ENCODE measurements around the gene NHLH1. TPM values are rescaled to one million over a fixed set of nuclear protein-coding genes. Genes with fewer than 3 reads are reported as not detected.

NHLH1 gene
- total and polyA plus RNA-seq, 10 of the 15 experiments (the other 5 are each of a cell fraction or from before 2014, with no cell fraction given) = 0.22 to 0.98 (median 0.43) TPM; not detected in 1

DNA sequence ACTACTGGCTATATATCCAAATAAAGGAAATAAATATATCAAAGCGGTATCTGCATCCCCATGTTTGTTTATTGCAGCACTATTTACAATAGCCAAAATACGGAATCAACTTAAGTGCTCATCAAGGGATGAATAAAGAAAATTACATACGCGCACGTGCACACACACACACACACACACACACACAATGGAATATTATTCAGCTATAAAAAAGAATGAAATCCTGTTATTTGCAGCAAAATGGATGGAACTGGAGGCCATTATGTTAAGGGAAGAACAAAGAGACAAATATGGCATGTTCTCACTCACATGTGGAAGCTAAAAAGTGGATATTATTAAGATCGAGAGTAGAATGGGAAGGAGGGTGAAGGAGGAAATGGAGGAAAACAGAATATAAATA lies 44.0 kb upstream of the NHLH1 start:
- intact Hi-C loops (cut with micrococcal nuclease; ENCODE audit: unreplicated experiment) = no loop called here
- CTCF ChIA-PET = no interaction called here
- WGBS (ENCODE audit: insufficient coverage, insufficient replicate concordance, low lambda C conversion rate, missing lambda C conversion rate) = 94% methylated on average over 6 of the region's 6 CpGs

DNA sequence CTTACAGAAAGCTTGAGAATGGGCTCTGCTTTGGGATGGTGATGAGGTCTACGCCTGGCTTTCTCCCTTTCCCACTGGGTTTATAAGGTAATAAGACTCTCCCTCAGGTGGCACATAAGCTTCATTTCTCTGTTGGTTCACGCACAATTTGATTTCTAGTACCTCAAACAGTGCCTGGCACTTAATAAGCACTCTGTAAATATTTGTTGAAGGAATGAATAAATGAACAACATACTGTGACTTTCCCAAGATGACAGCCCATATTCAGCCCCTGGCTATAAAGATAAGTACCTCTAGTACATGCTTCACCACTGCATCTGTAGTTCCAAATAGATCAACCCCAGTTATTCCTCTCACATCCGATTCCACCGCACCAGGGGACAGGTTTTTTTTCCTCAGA lies 41.6 kb upstream of the NHLH1 start:
- Histone ChIP-seq H3K36me3 (ENCODE audit: control insufficient read depth in 2 of 2, insufficient read depth in 2 of 2, low read length in 1 of 2) (peaks cover 9 to 49% of the 10 kb centered on the region in 2 experiments), H3K27me3 (replicated peaks in 1 of 2; ENCODE audit: control insufficient read depth in 2 of 2, insufficient read depth in 2 of 2, low read length in 1 of 2) (no peaks in the 10 kb centered on the region), H3K9ac (ENCODE audit: control insufficient read depth, insufficient read depth, low read length) (no peak overlapping the region), H2AFZ (ENCODE audit: control insufficient read depth, low read depth, low read length) (no peak overlapping the region), H3K9me3 (replicated peaks; ENCODE audit: control insufficient read depth, insufficient read depth, low read length) (no peaks in the 10 kb centered on the region), H3K27ac (ENCODE audit: control insufficient read depth, insufficient read depth) (no peak overlapping the region), H3K79me2 (ENCODE audit: control insufficient read depth, insufficient read depth, low read length) (no peaks in the 10 kb centered on the region; the same call in none of the 2 replicates), H3K4me1 (ENCODE audit: control insufficient read depth, insufficient read depth, low read length) (no peaks in the 10 kb centered on the region), H4K20me1 (ENCODE audit: control insufficient read depth, insufficient read depth) (no peaks in the 10 kb centered on the region), H3K4me3 (no peak overlapping the region), H3K4me2 (ENCODE audit: control insufficient read depth, insufficient read depth) (no peak overlapping the region)
- ChIA-PET CTCF (no interaction called here), SMC1A (ENCODE audit: uncharacterized antibody, unreplicated experiment) (interaction anchor here (0.7 to 1.4 kb wide), 3 partner anchors 9 to 446 kb away, joined by 3 read pairs; no protein-coding TSS in a partner anchor), RAD21 (ENCODE audit: unreplicated experiment) (no interaction called here), POLR2A (no interaction called here)
- 87% methylated on average over 4 of the region's 4 CpGs for WGBS (ENCODE audit: insufficient coverage, insufficient replicate concordance, low lambda C conversion rate, missing lambda C conversion rate)
- in situ Hi-C loops (cut with MboI) = loop anchor here (25.0 kb wide), 1 partner anchor 1288 kb away; no protein-coding TSS in a partner anchor
- DNase-seq (ENCODE audit: low read depth, low spot score) = no peak
- ATAC-seq = no peak
- no TSS peak for BruUV-seq (replicated peaks)
- TF ChIP-seq, protein P1, sequence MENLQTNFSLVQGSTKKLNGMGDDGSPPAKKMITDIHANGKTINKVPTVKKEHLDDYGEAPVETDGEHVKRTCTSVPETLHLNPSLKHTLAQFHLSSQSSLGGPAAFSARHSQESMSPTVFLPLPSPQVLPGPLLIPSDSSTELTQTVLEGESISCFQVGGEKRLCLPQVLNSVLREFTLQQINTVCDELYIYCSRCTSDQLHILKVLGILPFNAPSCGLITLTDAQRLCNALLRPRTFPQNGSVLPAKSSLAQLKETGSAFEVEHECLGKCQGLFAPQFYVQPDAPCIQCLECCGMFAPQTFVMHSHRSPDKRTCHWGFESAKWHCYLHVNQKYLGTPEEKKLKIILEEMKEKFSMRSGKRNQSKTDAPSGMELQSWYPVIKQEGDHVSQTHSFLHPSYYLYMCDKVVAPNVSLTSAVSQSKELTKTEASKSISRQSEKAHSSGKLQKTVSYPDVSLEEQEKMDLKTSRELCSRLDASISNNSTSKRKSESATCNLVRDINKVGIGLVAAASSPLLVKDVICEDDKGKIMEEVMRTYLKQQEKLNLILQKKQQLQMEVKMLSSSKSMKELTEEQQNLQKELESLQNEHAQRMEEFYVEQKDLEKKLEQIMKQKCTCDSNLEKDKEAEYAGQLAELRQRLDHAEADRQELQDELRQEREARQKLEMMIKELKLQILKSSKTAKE (IDR thresholded peaks at IDR 0.05; ENCODE audit: low read depth, poor library complexity, severe bottlenecking) = no peak
- TF ChIP-seq SUZ12 (IDR thresholded peaks at IDR 0.05; ENCODE audit: unreplicated experiment) (no peak), TBL1XR1 (IDR thresholded peaks at IDR 0.05; ENCODE audit: low read depth, low read length) (no peak)
- TF ChIP-seq, protein P2, sequence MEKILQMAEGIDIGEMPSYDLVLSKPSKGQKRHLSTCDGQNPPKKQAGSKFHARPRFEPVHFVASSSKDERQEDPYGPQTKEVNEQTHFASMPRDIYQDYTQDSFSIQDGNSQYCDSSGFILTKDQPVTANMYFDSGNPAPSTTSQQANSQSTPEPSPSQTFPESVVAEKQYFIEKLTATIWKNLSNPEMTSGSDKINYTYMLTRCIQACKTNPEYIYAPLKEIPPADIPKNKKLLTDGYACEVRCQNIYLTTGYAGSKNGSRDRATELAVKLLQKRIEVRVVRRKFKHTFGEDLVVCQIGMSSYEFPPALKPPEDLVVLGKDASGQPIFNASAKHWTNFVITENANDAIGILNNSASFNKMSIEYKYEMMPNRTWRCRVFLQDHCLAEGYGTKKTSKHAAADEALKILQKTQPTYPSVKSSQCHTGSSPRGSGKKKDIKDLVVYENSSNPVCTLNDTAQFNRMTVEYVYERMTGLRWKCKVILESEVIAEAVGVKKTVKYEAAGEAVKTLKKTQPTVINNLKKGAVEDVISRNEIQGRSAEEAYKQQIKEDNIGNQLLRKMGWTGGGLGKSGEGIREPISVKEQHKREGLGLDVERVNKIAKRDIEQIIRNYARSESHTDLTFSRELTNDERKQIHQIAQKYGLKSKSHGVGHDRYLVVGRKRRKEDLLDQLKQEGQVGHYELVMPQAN (conservative IDR thresholded peaks at IDR 0.05) = no peak
- intact Hi-C loops (cut with micrococcal nuclease; ENCODE audit: unreplicated experiment) = no loop called here
- FAIRE-seq = no peak

More for the DNA sequence above, 44.0 kb upstream of the NHLH1 start:
- in situ Hi-C loops (cut with MboI) = no loop called here
- no peaks in the 10 kb centered on the region; the same call in none of the 2 replicates for H3K79me2 ChIP-seq (ENCODE audit: control insufficient read depth, insufficient read depth, low read length)
- peaks cover 3 to 44% of the 10 kb centered on the region in 2 experiments for H3K36me3 ChIP-seq (ENCODE audit: control insufficient read depth in 2 of 2, insufficient read depth in 2 of 2, low read length in 1 of 2)
- no peak for ATAC-seq
- H3K27me3 ChIP-seq (replicated peaks in 1 of 2; ENCODE audit: control insufficient read depth in 2 of 2, insufficient read depth in 2 of 2, low read length in 1 of 2) = no peaks in the 10 kb centered on the region
- no peak for FAIRE-seq
- TF ChIP-seq SMC3 (IDR thresholded peaks at IDR 0.05; ENCODE audit: borderline replicate concordance, low read length) (no peak), CEBPB (IDR thresholded peaks at IDR 0.05; ENCODE audit: borderline replicate concordance in 1 of 2, low read depth in 2 of 2, low read length in 2 of 2) (no peak)
- no peaks in the 10 kb centered on the region for H3K4me1 ChIP-seq (ENCODE audit: control insufficient read depth, insufficient read depth, low read length)
- no TSS peak for BruUV-seq (replicated peaks)
- no peak for DNase-seq (ENCODE audit: low read depth, low spot score)
- no peak overlapping the region for H3K9ac ChIP-seq (ENCODE audit: control insufficient read depth, insufficient read depth, low read length)
- no peaks in the 10 kb centered on the region for H3K9me3 ChIP-seq (replicated peaks; ENCODE audit: control insufficient read depth, insufficient read depth, low read length)
- RAD21 ChIA-PET (ENCODE audit: unreplicated experiment) = no interaction called here
- SMC1A ChIA-PET (ENCODE audit: uncharacterized antibody, unreplicated experiment) = interaction anchor here (1.5 kb wide), 1 partner anchor 10 kb away, joined by 4 read pairs; no protein-coding TSS in a partner anchor
- H3K27ac ChIP-seq (ENCODE audit: control insufficient read depth, insufficient read depth) = no peak overlapping the region
- no peak overlapping the region for H2AFZ ChIP-seq (ENCODE audit: control insufficient read depth, low read depth, low read length)
- no peaks in the 10 kb centered on the region for H4K20me1 ChIP-seq (ENCODE audit: control insufficient read depth, insufficient read depth)
- no peak overlapping the region for H3K4me2 ChIP-seq (ENCODE audit: control insufficient read depth, insufficient read depth)
- H3K4me3 ChIP-seq = no peak overlapping the region
- POLR2A ChIA-PET = interaction anchor here (0.7 kb wide), 1 partner anchor 57 kb away, joined by 3 read pairs; no protein-coding TSS in a partner anchor
